CD4-positive, alpha-beta memory T cell (primary cell): ENCODE data around the gene ALDH3B1. TPM values are rescaled to one million over a fixed set of nuclear protein-coding genes. Genes with fewer than 3 reads are reported as not detected.

Source experiments
- CTCF ChIA-PET: fragments of 350-600 bp; sonication (Branson Sonifier 250); formaldehyde crosslinking; loops from one replicate; lab custom pipeline; 2021; ENCODE audit warnings: inconsistent platforms; ENCODE audit not compliant: partially characterized antibody; lab: Charles Lee
- POLR2A ChIA-PET: fragments of 350-600 bp; sonication (Branson Sonifier 250); formaldehyde crosslinking; loops from one replicate; lab custom pipeline; 2021; ENCODE audit not compliant: partially characterized antibody; lab: Charles Lee
- DNase-seq, 5 donors: peaks; one replicate each; pipeline versions ENCODE4 v3.0.0 to v3.0.0-alpha.2; 2020 to 2022; ENCODE audit warnings: mixed read lengths in 1 of 5
- H3K27ac ChIP-seq: one replicate; pipeline ENCODE4 v1.7.0; 2013; ENCODE audit warnings: low read depth, low read length
- H3K27me3 ChIP-seq: 2 replicates; pipeline ENCODE4 v1.7.0; 2013; ENCODE audit warnings: mild to moderate bottlenecking, low read length, moderate library complexity; ENCODE audit not compliant: insufficient read depth
- H3K36me3 ChIP-seq: 2 replicates; pipeline ENCODE4 v1.7.0; 2013; ENCODE audit warnings: mild to moderate bottlenecking, low read length, moderate library complexity; ENCODE audit not compliant: insufficient read depth
- H3K4me1 ChIP-seq: 2 replicates; pipeline ENCODE4 v1.7.0; 2013; ENCODE audit warnings: mild to moderate bottlenecking, low read length, moderate library complexity; ENCODE audit not compliant: insufficient read depth
- H3K4me3 ChIP-seq, 2 donors: one replicate each; pipeline ENCODE4 v1.7.0; 2013; ENCODE audit warnings: low read length in 2 of 2, mild to moderate bottlenecking in 1 of 2
- H3K9me3 ChIP-seq, 2 donors: one replicate each; pipeline ENCODE4 v1.7.0; 2013; ENCODE audit warnings: low read length in 2 of 2, control low read depth in 1 of 2; ENCODE audit not compliant: control insufficient read depth in 1 of 2
- H3K27ac Mint-ChIP-seq, 7 donors: one replicate each; pipeline ENCODE4 v1.8.0; 2020 to 2021; ENCODE audit warnings: mixed read lengths in 7 of 7, mild to moderate bottlenecking in 6 of 7, inconsistent platforms in 3 of 7, moderate library complexity in 3 of 7
- H3K27me3 Mint-ChIP-seq, 2 donors: one replicate each; pipeline ENCODE4 v1.8.0; 2020 to 2021; ENCODE audit warnings: mixed read lengths in 2 of 2
- H3K36me3 Mint-ChIP-seq, 2 donors: one replicate each; pipeline ENCODE4 v1.8.0; 2020 to 2021; ENCODE audit warnings: mixed read lengths in 2 of 2, inconsistent platforms in 1 of 2, mild to moderate bottlenecking in 1 of 2
- H3K4me1 Mint-ChIP-seq, 4 donors: one replicate each; pipeline ENCODE4 v1.8.0; 2020 to 2021; ENCODE audit warnings: mixed read lengths in 4 of 4, mild to moderate bottlenecking in 1 of 4
- H3K4me3 Mint-ChIP-seq, 8 donors: one replicate each; pipeline ENCODE4 v1.8.0; 2020 to 2021; ENCODE audit warnings: mixed read lengths in 8 of 8, mild to moderate bottlenecking in 7 of 8, moderate library complexity in 6 of 8, inconsistent platforms in 3 of 8
- H3K9me3 Mint-ChIP-seq, 8 donors: one replicate each; pipeline ENCODE4 v1.8.0; 2020 to 2021; ENCODE audit warnings: mixed read lengths in 8 of 8, mild to moderate bottlenecking in 5 of 8, inconsistent platforms in 3 of 8, moderate library complexity in 1 of 8
- intact Hi-C: fragments of 100-400 bp; cut with micrococcal nuclease; formaldehyde crosslinking; loops from one replicate; pipeline ENCODE4 v1.15.1; 2023
- polyA plus RNA-seq, 2 donors: library from polyadenylated mRNA; unstranded; fragments of 300-500 nt; fragmentation: Illumina TruSeq; gene quantifications; one replicate each; pipeline ENCODE4 v1.2.3, GENCODE V29; 2021
- total RNA-seq, 2 experiments: library from RNA; stranded (reverse); gene quantifications; one replicate each; pipeline ENCODE4 v1.2.3, GENCODE V29; 2021

The ALDH3B1 gene
- total and polyA plus RNA-seq, 4 experiments from 2014 or later, result 0.72 to 1.0 TPM; not detected in 2

DNA sequence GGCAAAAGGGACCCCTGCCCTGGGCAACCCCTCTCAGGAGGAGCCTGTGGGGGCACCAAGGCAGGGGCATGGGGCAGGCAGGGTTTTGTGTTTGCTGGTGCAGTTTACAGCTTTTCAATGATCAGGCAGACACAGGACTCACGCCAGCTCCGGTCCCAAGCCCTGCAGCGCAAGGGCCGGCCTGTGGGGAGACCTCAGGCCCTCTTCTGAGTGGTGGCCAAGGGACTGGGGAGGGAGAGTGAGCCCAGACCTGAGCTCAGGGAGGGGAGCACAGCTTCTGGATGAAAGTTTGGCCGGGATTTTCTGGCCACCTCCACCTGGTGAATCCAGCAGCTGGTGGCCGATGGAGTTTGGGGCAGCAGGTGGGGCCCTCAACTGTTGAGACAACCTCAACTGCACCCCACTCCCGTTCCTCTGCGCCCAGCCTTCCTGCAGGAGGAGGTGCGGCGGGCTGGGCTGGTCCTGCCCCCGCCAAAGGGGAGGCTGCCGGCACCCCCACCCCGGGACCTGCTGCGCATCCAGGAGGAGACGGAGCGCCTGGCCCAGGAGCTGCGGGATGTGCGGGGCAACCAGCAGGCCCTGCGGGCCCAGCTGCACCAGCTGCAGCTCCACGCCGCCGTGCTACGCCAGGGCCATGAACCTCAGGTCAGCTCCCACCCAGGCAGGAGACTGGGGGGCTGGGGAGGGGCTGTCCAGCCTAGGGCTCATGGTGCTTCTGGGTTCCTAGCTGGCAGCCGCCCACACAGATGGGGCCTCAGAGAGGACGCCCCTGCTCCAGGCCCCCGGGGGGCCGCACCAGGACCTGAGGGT lies 32.3 kb downstream of the ALDH3B1 start:
- POLR2A ChIA-PET, result interaction anchor here (0.6 to 5.6 kb wide), 3 partner anchors 12 to 307 kb away, joined by 3 to 34 read pairs (median 4); partner anchors contain the start of gene NDUFS8
- Mint-ChIP-seq H3K9me3 (no peaks in the 10 kb centered on the region), H3K36me3 (peaks cover 0 to 29% of the 10 kb centered on the region in 2 donors), H3K4me1 (peaks cover 3 to 29% (median 14%) of the 10 kb centered on the region in 4 donors), H3K27ac (peak overlapping the region in 2 of 7 donors; percentile 64 to 71), H3K4me3 (peak overlapping the region in 1 of 8 donors; percentile 6), H3K27me3 (no peaks in the 10 kb centered on the region)
- Histone ChIP-seq H3K27me3 (no peaks in the 10 kb centered on the region), H3K4me3 (no peak overlapping the region), H3K36me3 (peaks cover 16% of the 10 kb centered on the region), H3K27ac (no peak overlapping the region), H3K9me3 (no peaks in the 10 kb centered on the region), H3K4me1 (peaks cover 27% of the 10 kb centered on the region)
- intact Hi-C loops, result no loop called here
- CTCF ChIA-PET, result interaction anchor here (1.1 to 1.5 kb wide), 2 partner anchors 48 to 167 kb away, joined by 4 read pairs; no protein-coding TSS in a partner anchor
- DNase-seq, result no peak

- ChIA-PET POLR2A (interaction anchor here (5.6 kb wide), 1 partner anchor 12 kb away, joined by 34 read pairs; the partner anchor contains the start of gene NDUFS8), CTCF (interaction anchor here (1.5 kb wide), 1 partner anchor 49 kb away, joined by 4 read pairs; no protein-coding TSS in a partner anchor)
- H3K27ac ChIP-seq, result no peak overlapping the region
- H3K36me3 ChIP-seq, result peaks cover 16% of the 10 kb centered on the region
- no peaks in the 10 kb centered on the region for H3K27me3 ChIP-seq
- Mint-ChIP-seq H3K4me1 (peaks cover 3 to 25% (median 12%) of the 10 kb centered on the region in 4 donors), H3K27me3 (no peaks in the 10 kb centered on the region), H3K4me3 (no peak overlapping the region), H3K27ac (no peak overlapping the region), H3K9me3 (no peaks in the 10 kb centered on the region), H3K36me3 (peaks cover 0 to 33% of the 10 kb centered on the region in 2 donors)
- H3K4me1 ChIP-seq, result peaks cover 21% of the 10 kb centered on the region
- H3K4me3 ChIP-seq, result no peak overlapping the region
- no peak for DNase-seq
- intact Hi-C loops, result no loop called here
- no peaks in the 10 kb centered on the region for H3K9me3 ChIP-seq
Measured at GRCh38 chr11:68043029-68043348, 32.9 kb downstream of the ALDH3B1 start.

GRCh38 chr11:68043349-68044144 lies 33.4 kb downstream of the ALDH3B1 start:
- ChIA-PET POLR2A (interaction anchor here (5.6 kb wide), 1 partner anchor 13 kb away, joined by 34 read pairs; the partner anchor contains the start of gene NDUFS8), CTCF (interaction anchor here (1.5 kb wide), 1 partner anchor 49 kb away, joined by 4 read pairs; no protein-coding TSS in a partner anchor)
- peaks cover 16% of the 10 kb centered on the region for H3K36me3 ChIP-seq
- H3K27me3 ChIP-seq, result no peaks in the 10 kb centered on the region
- H3K9me3 ChIP-seq, result no peaks in the 10 kb centered on the region
- no peak for DNase-seq
- Mint-ChIP-seq H3K4me3 (no peak overlapping the region), H3K9me3 (no peaks in the 10 kb centered on the region), H3K27me3 (no peaks in the 10 kb centered on the region), H3K27ac (no peak overlapping the region), H3K36me3 (peaks cover 0 to 36% of the 10 kb centered on the region in 2 donors), H3K4me1 (peaks cover 3 to 25% (median 12%) of the 10 kb centered on the region in 4 donors)
- intact Hi-C loops, result no loop called here
- H3K4me3 ChIP-seq, result no peak overlapping the region
- peaks cover 16% of the 10 kb centered on the region for H3K4me1 ChIP-seq
- H3K27ac ChIP-seq, result no peak overlapping the region

DNA sequence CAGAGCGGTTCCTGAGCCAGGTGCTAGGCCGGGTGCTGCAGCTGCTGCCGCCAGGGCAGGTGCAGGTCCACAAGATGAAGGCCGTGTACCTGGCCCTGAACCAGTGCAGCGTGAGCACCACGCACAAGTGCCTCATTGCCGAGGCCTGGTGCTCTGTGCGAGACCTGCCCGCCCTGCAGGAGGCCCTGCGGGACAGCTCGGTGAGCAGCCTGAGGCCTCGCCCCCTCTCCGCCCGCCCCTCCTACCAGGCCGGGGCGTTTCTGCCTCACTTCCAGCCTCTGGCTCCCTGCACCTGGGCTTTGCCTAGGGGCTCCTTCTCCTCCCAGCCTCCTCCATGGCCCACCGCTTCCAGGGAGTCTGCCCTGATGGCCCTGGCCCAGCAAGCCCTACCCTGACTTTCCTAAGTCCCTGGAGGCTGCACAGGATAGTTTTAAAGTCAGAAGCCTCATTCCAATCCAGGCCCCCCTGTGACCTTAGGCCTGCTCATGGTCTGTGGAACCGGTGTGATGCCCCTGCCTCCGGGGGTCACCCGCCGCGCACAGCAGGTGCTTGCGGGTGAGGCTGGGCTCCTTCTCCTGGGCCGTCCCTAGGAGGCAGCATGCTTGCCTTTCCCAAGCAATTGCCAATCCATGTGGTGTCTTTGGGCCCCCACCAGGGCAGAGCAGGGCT lies 34.2 kb downstream of the ALDH3B1 start:
- H3K27ac Mint-ChIP-seq, result no peak overlapping the region
- no peaks in the 10 kb centered on the region for H3K9me3 Mint-ChIP-seq
- intact Hi-C loops, result no loop called here
- H3K4me3 Mint-ChIP-seq, result no peak overlapping the region
- H3K4me1 Mint-ChIP-seq, result peaks cover 3 to 23% (median 12%) of the 10 kb centered on the region in 4 donors
- DNase-seq, result no peak
- H3K36me3 Mint-ChIP-seq, result peaks cover 0 to 39% of the 10 kb centered on the region in 2 donors
- POLR2A ChIA-PET, result no interaction called here
- no peak overlapping the region for H3K27ac ChIP-seq
- H3K4me3 ChIP-seq, result no peak overlapping the region
- H3K36me3 ChIP-seq, result peaks cover 20% of the 10 kb centered on the region
- CTCF ChIA-PET, result no interaction called here
- H3K27me3 ChIP-seq, result no peaks in the 10 kb centered on the region
- peaks cover 13% of the 10 kb centered on the region for H3K4me1 ChIP-seq
- no peaks in the 10 kb centered on the region for H3K9me3 ChIP-seq
- no peaks in the 10 kb centered on the region for H3K27me3 Mint-ChIP-seq

DNA sequence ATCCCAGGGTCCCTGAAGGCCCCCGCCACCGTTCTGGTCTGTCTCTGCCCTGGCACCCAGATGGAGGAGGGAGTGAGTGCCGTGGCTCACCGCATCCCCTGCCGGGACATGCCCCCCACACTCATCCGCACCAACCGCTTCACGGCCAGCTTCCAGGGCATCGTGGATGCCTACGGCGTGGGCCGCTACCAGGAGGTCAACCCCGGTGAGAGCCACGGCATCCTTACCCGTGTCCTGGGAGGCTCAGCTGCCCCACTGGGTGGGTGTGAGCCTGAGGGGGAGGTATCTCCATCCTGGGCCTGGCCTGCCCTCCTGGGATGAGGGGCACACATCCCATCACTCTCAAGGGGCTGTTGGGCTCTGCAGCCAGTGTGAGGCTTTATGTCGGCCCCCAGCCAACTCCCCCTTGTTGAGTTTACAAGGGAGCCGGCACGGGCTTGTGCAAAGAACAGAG lies 34.8 kb downstream of the ALDH3B1 start:
- POLR2A ChIA-PET, result no interaction called here
- peaks cover 3 to 16% (median 10%) of the 10 kb centered on the region in 4 donors for H3K4me1 Mint-ChIP-seq
- H3K9me3 Mint-ChIP-seq, result no peaks in the 10 kb centered on the region
- H3K4me3 Mint-ChIP-seq, result no peak overlapping the region
- no peaks in the 10 kb centered on the region for H3K27me3 Mint-ChIP-seq
- H3K4me3 ChIP-seq, result no peak overlapping the region
- peaks cover 0 to 38% of the 10 kb centered on the region in 2 donors for H3K36me3 Mint-ChIP-seq
- peaks cover 26% of the 10 kb centered on the region for H3K36me3 ChIP-seq
- no peaks in the 10 kb centered on the region for H3K27me3 ChIP-seq
- H3K27ac ChIP-seq, result no peak overlapping the region
- peaks cover 13% of the 10 kb centered on the region for H3K4me1 ChIP-seq
- H3K27ac Mint-ChIP-seq, result peak overlapping the region in 1 of 7 donors; percentile 52
- intact Hi-C loops, result no loop called here
- no peak for DNase-seq
- CTCF ChIA-PET, result no interaction called here
- H3K9me3 ChIP-seq, result no peaks in the 10 kb centered on the region

GRCh38 chr11:68047437-68048290 lies 37.5 kb downstream of the ALDH3B1 start:
- Histone ChIP-seq H3K9me3 (no peaks in the 10 kb centered on the region), H3K4me1 (no peaks in the 10 kb centered on the region), H3K36me3 (peaks cover 48% of the 10 kb centered on the region), H3K27me3 (no peaks in the 10 kb centered on the region), H3K27ac (no peak overlapping the region), H3K4me3 (no peak overlapping the region)
- no peaks in the 10 kb centered on the region for H3K27me3 Mint-ChIP-seq
- intact Hi-C loops, result no loop called here
- no peaks in the 10 kb centered on the region for H3K9me3 Mint-ChIP-seq
- no peak overlapping the region for H3K4me3 Mint-ChIP-seq
- ChIA-PET POLR2A (interaction anchor here (1.2 kb wide), 1 partner anchor 11 kb away, joined by 3 read pairs; no protein-coding TSS in a partner anchor), CTCF (interaction anchor here (0.7 kb wide), 1 partner anchor 233 kb away, joined by 3 read pairs; no protein-coding TSS in a partner anchor)
- no peak for DNase-seq
- peak overlapping the region in 1 of 7 donors; percentile 53 for H3K27ac Mint-ChIP-seq
- no peaks in the 10 kb centered on the region for H3K4me1 Mint-ChIP-seq
- peaks cover 11 to 50% of the 10 kb centered on the region in 2 donors for H3K36me3 Mint-ChIP-seq
